Upper lobe of left lung (tissue), 4 donors: ENCODE measurements around the gene PPP4R3A.

Experiments
- POLR2A ChIP-seq, 4 donors: fragments of 450-650 bp; IDR thresholded peaks; one replicate each; pipeline ENCODE4 v1.5.1; 2016 to 2017; ENCODE audit warnings: antibody characterized with exemption in 4 of 4, mild to moderate bottlenecking in 2 of 4
- POLR2AphosphoS5 ChIP-seq, 2 donors: sonication (generic); formaldehyde crosslinking; IDR thresholded peaks; one replicate each; pipeline ENCODE4 v1.5.1; 2017; ENCODE audit warnings: antibody characterized with exemption in 2 of 2
- TF ChIP-seq, protein P1 (sequence below), 6 experiments: fragments of 450-650 bp in 4 of 6; fragments of 200-600 bp in 2 of 6; sonication (generic) in 2 of 6; IDR thresholded peaks; one replicate each; pipeline ENCODE4 v1.5.1; 2016 to 2019; ENCODE audit warnings: antibody characterized with exemption in 6 of 6

DNA sequence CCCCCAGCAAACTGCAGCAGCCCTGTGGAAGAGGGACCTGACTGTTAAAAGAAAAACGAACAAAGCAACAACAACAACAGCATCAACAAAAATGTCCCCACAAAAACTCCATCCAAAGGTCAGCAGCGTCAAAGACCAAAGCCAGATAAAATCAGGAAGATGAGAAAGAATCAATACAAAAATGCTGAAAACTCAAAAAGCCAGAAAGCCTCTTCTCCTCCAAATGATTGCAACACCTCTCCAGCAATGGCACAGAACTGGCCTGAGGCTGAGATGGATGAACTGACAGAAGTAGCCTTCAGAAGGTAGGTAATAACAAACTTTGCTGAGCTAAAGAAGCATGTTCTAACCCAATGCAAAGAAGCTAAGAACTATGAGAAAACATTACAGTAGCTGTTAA is 45.4 kb upstream of the PPP4R3A start:
- TF ChIP-seq, protein P1, sequence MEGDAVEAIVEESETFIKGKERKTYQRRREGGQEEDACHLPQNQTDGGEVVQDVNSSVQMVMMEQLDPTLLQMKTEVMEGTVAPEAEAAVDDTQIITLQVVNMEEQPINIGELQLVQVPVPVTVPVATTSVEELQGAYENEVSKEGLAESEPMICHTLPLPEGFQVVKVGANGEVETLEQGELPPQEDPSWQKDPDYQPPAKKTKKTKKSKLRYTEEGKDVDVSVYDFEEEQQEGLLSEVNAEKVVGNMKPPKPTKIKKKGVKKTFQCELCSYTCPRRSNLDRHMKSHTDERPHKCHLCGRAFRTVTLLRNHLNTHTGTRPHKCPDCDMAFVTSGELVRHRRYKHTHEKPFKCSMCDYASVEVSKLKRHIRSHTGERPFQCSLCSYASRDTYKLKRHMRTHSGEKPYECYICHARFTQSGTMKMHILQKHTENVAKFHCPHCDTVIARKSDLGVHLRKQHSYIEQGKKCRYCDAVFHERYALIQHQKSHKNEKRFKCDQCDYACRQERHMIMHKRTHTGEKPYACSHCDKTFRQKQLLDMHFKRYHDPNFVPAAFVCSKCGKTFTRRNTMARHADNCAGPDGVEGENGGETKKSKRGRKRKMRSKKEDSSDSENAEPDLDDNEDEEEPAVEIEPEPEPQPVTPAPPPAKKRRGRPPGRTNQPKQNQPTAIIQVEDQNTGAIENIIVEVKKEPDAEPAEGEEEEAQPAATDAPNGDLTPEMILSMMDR (IDR thresholded peaks at IDR 0.05) = no peak
- TF ChIP-seq POLR2AphosphoS5 (IDR thresholded peaks at IDR 0.05) (no peak), POLR2A (IDR thresholded peaks at IDR 0.05) (no peak)
